ENCODE data around the gene ABCB8.

DNA sequence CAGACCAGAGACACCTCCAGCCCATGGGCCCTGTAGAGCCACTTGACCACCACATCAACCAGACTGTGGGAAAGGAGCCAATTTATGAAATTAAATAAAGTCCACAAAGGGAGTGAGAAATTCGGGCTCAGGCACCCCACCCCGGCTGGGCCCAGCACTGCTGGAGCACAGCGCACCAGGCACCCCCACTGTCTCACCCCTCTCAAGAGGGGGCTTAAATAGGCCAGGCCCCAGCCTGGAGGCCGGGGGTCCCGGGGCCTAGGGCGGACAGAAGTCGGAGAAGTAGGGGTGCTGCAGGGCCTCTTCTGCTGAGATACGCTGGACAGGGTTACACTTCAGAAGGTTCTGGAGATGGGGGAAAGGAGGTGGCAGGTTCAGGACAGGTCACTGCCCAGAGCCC lies 25.5 kb downstream of the ABCB8 start:
- no peak for TF ChIP-seq POLR2A (IDR thresholded peaks at IDR 0.05; ENCODE audit: low read length)
- no peak for TF ChIP-seq GATA1 (IDR thresholded peaks at IDR 0.05; ENCODE audit: low read depth, low read length)
